AG04450 (cell line): ENCODE measurements around the gene CFHR4. TPM values are rescaled to one million over a fixed set of nuclear protein-coding genes. Genes with fewer than 3 reads are reported as not detected.

Experiments used
- CTCF ChIA-PET: fragments of 300-600, 350-600 bp; formaldehyde crosslinking; extraction: SDS; loops from one replicate; lab custom pipeline; 2022; ENCODE audit warnings: antibody characterized with exemption, inconsistent platforms; lab: Charles Lee
- POLR2A ChIA-PET: fragments of 350-600 bp; formaldehyde crosslinking; extraction: SDS; loops from one replicate; lab custom pipeline; 2021; ENCODE audit warnings: antibody characterized with exemption, inconsistent platforms; lab: Yijun Ruan, JAX
- DNase-seq: peaks from one replicate; pipeline ENCODE4 v3.0.0-alpha.2; 2011; ENCODE audit warnings: low read depth, low spot score
- H3K27ac ChIP-seq: one replicate; pipeline ENCODE4 v1.5.1; 2012; ENCODE audit warnings: low read depth, low read length, control low read depth
- H3K27me3 ChIP-seq: one replicate; pipeline ENCODE4 v1.6.0; 2012; ENCODE audit warnings: low read length; ENCODE audit not compliant: control insufficient read depth, insufficient read depth
- H3K4me3 ChIP-seq: 2 replicates; pipeline ENCODE4 v1.5.1; 2011; ENCODE audit warnings: mild to moderate bottlenecking, low read depth, low read length, control low read depth
- H3K9me3 ChIP-seq: 2 replicates; pipeline ENCODE4 v1.5.1; 2012; ENCODE audit warnings: low read length; ENCODE audit not compliant: control insufficient read depth, insufficient read depth
- polyA plus RNA-seq: library from polyadenylated mRNA; depleted of rRNA; stranded (reverse); fragments of >200 nt; gene quantifications from 2 replicates; pipeline ENCODE4 v1.2.3, GENCODE V29; 2011; rRNA removed
- TF ChIP-seq, protein P1 (sequence below): IDR thresholded peaks from 2 replicates; pipeline ENCODE4 v1.5.1; 2011; ENCODE audit warnings: low read depth, low read length, control low read depth, inconsistent platforms

Gene CFHR4
- polyA plus RNA-seq, 1 experiment = not detected

DNA sequence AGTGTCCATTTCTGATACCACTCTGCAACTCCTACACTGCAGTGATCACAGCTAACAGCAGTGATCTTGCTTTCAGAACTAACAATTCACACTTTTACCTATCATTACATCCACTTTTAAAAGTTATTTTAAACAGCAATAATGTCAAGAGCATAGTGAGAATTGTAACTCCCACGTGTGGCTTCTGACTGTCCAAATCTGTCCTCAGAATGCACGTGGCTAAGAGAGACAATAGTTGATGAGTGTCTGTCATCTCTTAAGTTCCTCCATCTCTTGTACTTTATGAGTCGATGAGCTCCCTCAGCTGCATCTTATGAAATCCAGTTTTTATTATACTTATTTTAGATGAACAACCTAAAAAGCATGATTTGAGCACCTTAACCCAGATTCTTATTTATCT lies 73.0 kb downstream of the CFHR4 start:
- no peak overlapping the region for H3K27ac ChIP-seq
- ChIA-PET POLR2A (no interaction called here), CTCF (no interaction called here)
- no peaks in the 10 kb centered on the region for H3K9me3 ChIP-seq
- H3K27me3 ChIP-seq = no peaks in the 10 kb centered on the region
- H3K4me3 ChIP-seq = no peak overlapping the region
- no peak for DNase-seq
- TF ChIP-seq, protein P1, sequence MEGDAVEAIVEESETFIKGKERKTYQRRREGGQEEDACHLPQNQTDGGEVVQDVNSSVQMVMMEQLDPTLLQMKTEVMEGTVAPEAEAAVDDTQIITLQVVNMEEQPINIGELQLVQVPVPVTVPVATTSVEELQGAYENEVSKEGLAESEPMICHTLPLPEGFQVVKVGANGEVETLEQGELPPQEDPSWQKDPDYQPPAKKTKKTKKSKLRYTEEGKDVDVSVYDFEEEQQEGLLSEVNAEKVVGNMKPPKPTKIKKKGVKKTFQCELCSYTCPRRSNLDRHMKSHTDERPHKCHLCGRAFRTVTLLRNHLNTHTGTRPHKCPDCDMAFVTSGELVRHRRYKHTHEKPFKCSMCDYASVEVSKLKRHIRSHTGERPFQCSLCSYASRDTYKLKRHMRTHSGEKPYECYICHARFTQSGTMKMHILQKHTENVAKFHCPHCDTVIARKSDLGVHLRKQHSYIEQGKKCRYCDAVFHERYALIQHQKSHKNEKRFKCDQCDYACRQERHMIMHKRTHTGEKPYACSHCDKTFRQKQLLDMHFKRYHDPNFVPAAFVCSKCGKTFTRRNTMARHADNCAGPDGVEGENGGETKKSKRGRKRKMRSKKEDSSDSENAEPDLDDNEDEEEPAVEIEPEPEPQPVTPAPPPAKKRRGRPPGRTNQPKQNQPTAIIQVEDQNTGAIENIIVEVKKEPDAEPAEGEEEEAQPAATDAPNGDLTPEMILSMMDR = no peak

Other genes starting within 250 kb of the CFHR4 start
- 27.3 and 37.8 TPM in 2 replicates for gene CFH, start 236.0 kb upstream of the CFHR4 start, polyA plus RNA-seq
- gene CFHR3, start 113.2 kb upstream of the CFHR4 start, polyA plus RNA-seq = not detected in 2 replicates
- gene CFHR1, start 68.3 kb upstream of the CFHR4 start, polyA plus RNA-seq = 0.07 TPM in 2 replicates
- gene CFHR2, start 55.7 kb downstream of the CFHR4 start, polyA plus RNA-seq = not detected in 2 replicates
- not detected in 2 replicates for gene CFHR5, start 89.5 kb downstream of the CFHR4 start, polyA plus RNA-seq
- gene F13B, start 179.2 kb downstream of the CFHR4 start, polyA plus RNA-seq = not detected in 2 replicates